ACHN (cell line): ENCODE results near the gene PDLIM4.

ENCODE experiments used
- DNase-seq: peaks from one replicate; pipeline ENCODE4 v3.0.0-alpha.2; 2015
- in situ Hi-C: cut with HindIII; loops from 2 replicates; pipeline ENCODE4 v1.10.0; 2017; ENCODE audit warnings: low sequenced_read_pairs, low pct_ligation_motif_present, low pct_unique_long_range_greater_than_20kb

Gene PDLIM4

GRCh38 chr5:132257131-132258101, at the start of gene PDLIM4:
PDLIM4 (plus strand) TSS chr5:132257696; CDS start chr5:132257735, 39 bp downstream.
- peak; percentile 31 for DNase-seq
- in situ Hi-C loops, result no loop called here

- DNase-seq, result no peak
- in situ Hi-C loops, result no loop called here
Measured at GRCh38 chr5:132207778-132208177, 49.7 kb upstream of the PDLIM4 start.

GRCh38 chr5:132209131-132209530, 48.4 kb upstream of the PDLIM4 start:
- in situ Hi-C loops, result no loop called here
- no peak for DNase-seq

- no peak for DNase-seq
- in situ Hi-C loops, result no loop called here
Measured at GRCh38 chr5:132209901-132210545, 47.5 kb upstream of the PDLIM4 start.

GRCh38 chr5:132210944-132211343, 46.6 kb upstream of the PDLIM4 start:
- no peak for DNase-seq
- in situ Hi-C loops, result no loop called here

GRCh38 chr5:132211787-132212186, 45.7 kb upstream of the PDLIM4 start:
- DNase-seq, result no peak
- in situ Hi-C loops, result no loop called here

GRCh38 chr5:132213666-132214065, 43.8 kb upstream of the PDLIM4 start:
- in situ Hi-C loops, result no loop called here
- no peak for DNase-seq

GRCh38 chr5:132214491-132214890, 43.0 kb upstream of the PDLIM4 start:
- no peak for DNase-seq
- in situ Hi-C loops, result no loop called here

GRCh38 chr5:132215329-132215728, 42.2 kb upstream of the PDLIM4 start:
- in situ Hi-C loops, result no loop called here
- peak; percentile 91 for DNase-seq

GRCh38 chr5:132218321-132218720, 39.2 kb upstream of the PDLIM4 start:
- no peak for DNase-seq
- in situ Hi-C loops, result no loop called here

- in situ Hi-C loops, result no loop called here
- DNase-seq, result no peak
Measured at GRCh38 chr5:132219289-132219970, 38.1 kb upstream of the PDLIM4 start.

GRCh38 chr5:132219981-132220380, 37.5 kb upstream of the PDLIM4 start:
- in situ Hi-C loops, result no loop called here

GRCh38 chr5:132220491-132220890, 37.0 kb upstream of the PDLIM4 start:
- in situ Hi-C loops, result no loop called here

More at GRCh38 chr5:132219981-132220380, 37.5 kb upstream of the PDLIM4 start:
- no peak for DNase-seq

GRCh38 chr5:132221781-132222648, 35.5 kb upstream of the PDLIM4 start:
- in situ Hi-C loops, result no loop called here
- no peak for DNase-seq

More at GRCh38 chr5:132220491-132220890, 37.0 kb upstream of the PDLIM4 start:
- no peak for DNase-seq

- DNase-seq, result no peak
- in situ Hi-C loops, result no loop called here
Measured at GRCh38 chr5:132222649-132223038, 34.9 kb upstream of the PDLIM4 start.

- DNase-seq, result no peak
- in situ Hi-C loops, result no loop called here
Measured at GRCh38 chr5:132223861-132224260, 33.6 kb upstream of the PDLIM4 start.

GRCh38 chr5:132224716-132225115, 32.8 kb upstream of the PDLIM4 start:
- DNase-seq, result no peak
- in situ Hi-C loops, result no loop called here
